Activated CD4-positive, alpha-beta memory T cell treated with anti-CD3 and anti-CD28 coated beads, Interleukin-2, amount 10 ng/mL, durations not matched to agents 7 days and 5 days (primary cell): ENCODE results near the gene FMN1. TPM values are rescaled to one million over a fixed set of nuclear protein-coding genes. Genes with fewer than 3 reads are reported as not detected.
"Not testable (repeated sequence)": the region's sequence is repeated elsewhere in the genome, so short reads cannot be mapped to it uniquely, and the experiment has no call there.

Experiments used
- CTCF ChIA-PET: fragments of 350-600 bp; sonication (Branson Sonifier 250); formaldehyde crosslinking; loops from one replicate; lab custom pipeline; 2021; ENCODE audit warnings: antibody characterized with exemption, inconsistent platforms; lab: Charles Lee
- POLR2A ChIA-PET: fragments of 350-600 bp; sonication (Branson Sonifier 250); formaldehyde crosslinking; loops from one replicate; lab custom pipeline; 2021; ENCODE audit warnings: antibody characterized with exemption; lab: Charles Lee
- DNase-seq: peaks from one replicate; pipeline ENCODE4 v3.0.0-alpha.2; 2020
- H3K27ac Mint-ChIP-seq: one replicate; pipeline ENCODE4 v1.8.0; 2021; ENCODE audit warnings: mild to moderate bottlenecking, mixed read lengths
- H3K27me3 Mint-ChIP-seq: one replicate; pipeline ENCODE4 v1.8.0; 2021; ENCODE audit warnings: mixed read lengths
- H3K36me3 Mint-ChIP-seq: one replicate; pipeline ENCODE4 v1.8.0; 2021; ENCODE audit warnings: low read depth, mixed read lengths
- H3K4me1 Mint-ChIP-seq: one replicate; pipeline ENCODE4 v1.8.0; 2021; ENCODE audit warnings: mixed read lengths
- H3K4me3 Mint-ChIP-seq: one replicate; pipeline ENCODE4 v1.8.0; 2021; ENCODE audit warnings: mild to moderate bottlenecking, mixed read lengths
- H3K9me3 Mint-ChIP-seq: one replicate; pipeline ENCODE4 v1.8.0; 2021; ENCODE audit warnings: mixed read lengths
- total RNA-seq, 2 experiments: library from RNA; stranded (reverse); gene quantifications; one replicate each; pipeline ENCODE4 v1.2.3, GENCODE V29; 2021

Gene FMN1
- total RNA-seq, 2 experiments from 2014 or later, result 0.03 to 0.15 TPM

DNA sequence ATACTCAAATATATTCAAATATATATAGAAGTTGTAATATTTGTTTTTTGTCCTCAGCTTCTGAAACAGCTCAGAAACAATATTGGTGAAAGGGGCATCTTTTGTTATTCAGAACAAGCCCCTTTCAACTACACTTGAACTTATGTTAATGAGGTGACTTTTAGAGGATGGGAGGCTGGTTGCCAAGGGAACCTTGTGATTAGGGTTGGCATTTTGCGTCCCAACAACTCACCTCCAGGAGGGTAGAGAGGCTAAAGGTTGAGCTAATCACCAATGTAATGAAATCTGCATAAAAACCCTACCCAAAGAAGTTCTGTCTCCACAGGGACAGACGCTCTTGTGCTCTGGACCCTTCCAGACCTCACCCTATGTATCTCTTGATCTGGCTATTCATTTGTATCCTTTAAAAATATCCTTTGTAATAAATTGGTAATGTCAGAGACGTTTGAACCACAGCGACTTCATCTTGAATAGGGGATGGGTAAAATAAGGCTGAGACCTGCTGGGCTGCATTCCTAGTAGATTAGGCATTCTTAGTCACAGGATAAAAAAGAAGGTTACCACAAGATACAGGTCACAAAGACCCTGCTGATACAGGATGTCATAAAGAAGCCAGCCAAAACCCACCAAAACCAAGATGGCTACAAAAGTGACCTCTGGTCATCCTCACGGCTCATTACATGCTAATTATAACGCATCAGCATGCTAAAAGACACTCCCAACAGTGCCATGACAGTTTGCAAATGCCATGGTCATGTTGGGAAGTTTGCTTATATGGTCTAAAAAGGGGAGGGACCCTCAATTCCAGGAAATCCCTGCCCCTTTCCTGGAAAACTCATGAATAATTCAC is 111.1 kb downstream of the FMN1 start:
- H3K27me3 Mint-ChIP-seq, result no peaks in the 10 kb centered on the region
- POLR2A ChIA-PET, result no interaction called here
- H3K4me1 Mint-ChIP-seq, result no peaks in the 10 kb centered on the region
- H3K27ac Mint-ChIP-seq, result no peak overlapping the region
- CTCF ChIA-PET, result no interaction called here
- no peak for DNase-seq
- no peaks in the 10 kb centered on the region for H3K36me3 Mint-ChIP-seq
- no peaks in the 10 kb centered on the region for H3K9me3 Mint-ChIP-seq
- no peak overlapping the region for H3K4me3 Mint-ChIP-seq

DNA sequence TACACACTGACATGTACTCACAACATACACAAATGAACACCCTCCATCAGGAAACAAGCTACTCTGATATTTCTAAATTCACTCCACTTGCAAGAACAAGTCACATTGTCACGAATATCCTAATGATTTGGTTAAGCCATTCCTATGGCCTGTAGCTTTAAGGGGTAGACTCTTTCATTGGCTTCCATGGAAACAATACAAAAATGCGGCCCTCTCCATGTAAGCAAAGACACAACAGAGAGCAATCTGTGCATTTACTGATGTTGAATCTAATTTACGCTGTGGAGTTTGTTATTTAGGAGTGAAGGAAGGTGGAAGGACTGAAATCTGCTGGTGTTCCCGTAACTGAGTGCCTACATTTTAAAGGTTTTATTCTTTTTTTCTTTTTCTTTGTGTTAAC is 114.5 kb downstream of the FMN1 start:
- H3K36me3 Mint-ChIP-seq, result no peaks in the 10 kb centered on the region
- POLR2A ChIA-PET, result no interaction called here
- no peaks in the 10 kb centered on the region for H3K9me3 Mint-ChIP-seq
- no peaks in the 10 kb centered on the region for H3K27me3 Mint-ChIP-seq
- no peak overlapping the region for H3K4me3 Mint-ChIP-seq
- CTCF ChIA-PET, result no interaction called here
- DNase-seq, result no peak
- no peak overlapping the region for H3K27ac Mint-ChIP-seq
- H3K4me1 Mint-ChIP-seq, result no peaks in the 10 kb centered on the region

DNA sequence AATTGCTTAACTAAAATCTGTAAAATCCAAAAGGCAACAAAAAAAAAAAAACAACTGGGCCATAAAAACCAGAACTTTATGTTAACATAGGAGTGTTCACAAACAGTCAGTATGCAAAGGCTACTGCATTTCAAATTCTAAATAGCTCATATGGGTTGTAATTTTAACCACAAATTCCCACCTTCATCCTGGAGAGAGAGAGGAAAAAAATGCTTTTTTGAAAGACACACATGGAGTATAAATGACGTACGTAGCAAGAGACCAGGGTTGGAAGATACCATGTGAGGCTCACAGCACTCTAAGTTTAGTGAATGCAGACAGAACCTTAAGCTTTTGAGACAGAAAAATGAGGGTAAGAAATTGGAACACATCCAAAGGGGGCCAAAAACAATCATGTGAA is 115.9 kb downstream of the FMN1 start:
- Mint-ChIP-seq H3K36me3 (no peaks in the 10 kb centered on the region), H3K27me3 (peaks cover 2% of the 10 kb centered on the region), H3K4me1 (no peaks in the 10 kb centered on the region), H3K9me3 (no peaks in the 10 kb centered on the region), H3K27ac (no peak overlapping the region), H3K4me3 (no peak overlapping the region)
- no peak for DNase-seq
- ChIA-PET CTCF (no interaction called here), POLR2A (no interaction called here)

DNA sequence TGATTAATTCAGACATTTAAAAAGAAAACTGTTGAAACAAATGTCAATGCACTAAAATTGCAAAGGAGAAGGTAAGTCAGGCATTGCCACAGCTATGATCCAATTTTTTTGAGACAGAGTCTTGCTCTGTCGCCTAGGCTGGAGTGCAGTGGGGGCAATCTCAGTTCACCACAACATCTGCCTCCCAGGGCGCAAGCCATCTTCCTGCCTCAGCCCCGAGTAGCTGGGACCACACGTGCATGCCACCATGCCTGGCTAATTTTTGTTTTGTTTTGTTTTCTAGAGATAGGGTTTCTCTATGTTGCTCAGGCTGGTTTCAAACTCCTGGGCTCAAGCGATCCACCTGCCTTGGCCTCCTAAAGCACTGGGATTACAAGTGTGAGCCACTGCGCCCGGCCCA is 117.6 kb downstream of the FMN1 start:
- no peaks in the 10 kb centered on the region for H3K36me3 Mint-ChIP-seq
- H3K27me3 Mint-ChIP-seq, result peaks cover 2% of the 10 kb centered on the region
- no peak for DNase-seq
- no peak overlapping the region for H3K27ac Mint-ChIP-seq
- H3K4me3 Mint-ChIP-seq, result no peak overlapping the region
- H3K4me1 Mint-ChIP-seq, result no peaks in the 10 kb centered on the region
- H3K9me3 Mint-ChIP-seq, result no peaks in the 10 kb centered on the region
- POLR2A ChIA-PET, result no interaction called here
- CTCF ChIA-PET, result no interaction called here

DNA sequence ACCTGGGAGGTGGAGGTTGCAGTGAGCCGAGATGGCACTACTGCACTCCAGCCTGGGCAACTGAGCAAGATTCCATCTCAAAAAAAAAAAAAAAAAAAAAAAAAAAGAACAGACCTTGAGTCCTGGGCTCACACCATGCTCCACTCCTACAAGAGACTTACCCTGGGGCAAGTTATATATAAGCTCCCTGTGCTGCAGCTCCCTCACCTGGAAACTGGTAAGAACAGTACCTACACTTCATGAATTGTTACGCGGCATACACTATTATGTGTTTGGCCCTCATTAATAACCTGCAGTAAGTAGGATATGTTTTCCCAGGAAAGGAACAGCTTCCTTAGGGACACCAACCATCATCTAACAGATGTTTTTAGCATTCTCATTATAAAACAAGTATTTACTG is 119.6 kb downstream of the FMN1 start:
- Mint-ChIP-seq H3K36me3 (no peaks in the 10 kb centered on the region), H3K9me3 (no peaks in the 10 kb centered on the region), H3K4me1 (no peaks in the 10 kb centered on the region), H3K27me3 (peaks cover 2% of the 10 kb centered on the region), H3K4me3 (no peak overlapping the region), H3K27ac (no peak overlapping the region)
- ChIA-PET POLR2A (no interaction called here), CTCF (interaction anchor here (0.9 to 1.0 kb wide), 2 partner anchors 11 to 15 kb away, joined by 3 read pairs; no protein-coding TSS in a partner anchor)
- no peak for DNase-seq

DNA sequence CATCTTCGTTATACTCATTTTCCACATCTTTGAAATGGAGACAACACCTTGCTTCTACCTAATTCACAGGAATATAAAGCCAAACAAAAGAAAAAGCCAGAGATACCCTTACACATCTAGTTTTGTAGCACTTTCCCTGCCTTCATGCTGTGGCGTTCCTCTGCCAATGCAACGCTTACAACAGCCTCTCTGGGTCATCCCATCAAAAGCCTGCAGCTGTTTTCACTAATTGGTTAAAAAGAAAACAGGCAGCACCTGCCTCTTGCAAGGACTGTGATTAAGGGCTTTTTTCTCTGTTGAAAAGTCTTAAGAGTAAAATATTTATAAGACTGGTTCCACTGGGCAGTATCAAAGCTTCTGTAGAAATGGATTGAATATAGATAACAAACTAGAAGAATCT is 120.3 kb downstream of the FMN1 start:
- Mint-ChIP-seq H3K36me3 (no peaks in the 10 kb centered on the region), H3K4me3 (no peak overlapping the region), H3K27me3 (peaks cover 2% of the 10 kb centered on the region), H3K27ac (no peak overlapping the region), H3K4me1 (no peaks in the 10 kb centered on the region), H3K9me3 (no peaks in the 10 kb centered on the region)
- CTCF ChIA-PET, result no interaction called here
- POLR2A ChIA-PET, result no interaction called here
- no peak for DNase-seq

DNA sequence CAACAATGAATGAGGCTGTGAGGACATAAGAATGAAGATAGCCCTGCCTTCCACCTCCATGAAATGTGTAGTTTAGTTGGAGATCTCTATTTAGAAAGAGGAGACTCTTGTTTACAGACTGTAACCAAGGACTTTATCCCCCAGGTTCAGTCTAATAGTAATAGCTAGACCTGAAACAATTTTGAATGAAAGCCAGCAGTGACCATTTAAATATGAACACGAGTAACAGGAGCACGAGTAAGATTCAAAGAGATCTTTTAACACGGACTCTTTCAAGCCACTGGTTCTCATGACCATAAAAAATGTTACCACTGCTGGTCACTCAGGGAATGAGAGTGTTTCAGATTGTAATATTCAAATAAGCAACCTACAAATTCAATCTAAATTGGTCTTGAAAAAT is 123.1 kb downstream of the FMN1 start:
- Mint-ChIP-seq H3K36me3 (no peaks in the 10 kb centered on the region), H3K27ac (no peak overlapping the region), H3K4me1 (peaks cover 3% of the 10 kb centered on the region), H3K27me3 (peaks cover 4% of the 10 kb centered on the region), H3K4me3 (no peak overlapping the region), H3K9me3 (no peaks in the 10 kb centered on the region)
- ChIA-PET CTCF (no interaction called here), POLR2A (no interaction called here)
- no peak for DNase-seq

DNA sequence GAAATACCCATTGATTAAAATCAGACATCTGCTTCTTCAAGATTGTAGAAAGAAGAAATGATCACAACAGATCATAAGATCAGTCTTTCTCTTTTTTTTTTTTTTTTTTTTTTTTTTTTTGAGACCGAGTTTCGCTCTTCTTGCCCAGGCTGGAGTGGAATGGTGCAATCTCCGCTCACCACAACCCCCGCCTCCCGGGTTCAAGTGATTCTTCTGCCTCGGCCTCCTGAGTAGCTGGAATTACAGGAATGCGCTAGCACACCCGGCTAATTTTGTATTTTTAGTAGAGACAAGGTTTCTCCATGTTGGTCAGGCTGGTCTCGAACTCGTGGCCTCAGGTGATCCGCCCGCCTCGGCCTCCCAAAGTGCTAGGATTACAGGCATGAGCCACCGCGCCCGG is 124.6 kb downstream of the FMN1 start:
- H3K9me3 Mint-ChIP-seq, H3K27me3 Mint-ChIP-seq, H3K4me3 Mint-ChIP-seq, H3K36me3 Mint-ChIP-seq, DNase-seq, POLR2A ChIA-PET, H3K4me1 Mint-ChIP-seq, H3K27ac Mint-ChIP-seq: not testable (repeated sequence)
- CTCF ChIA-PET, result interaction anchor here (0.7 kb wide), 1 partner anchor 48 kb away, joined by 4 read pairs; no protein-coding TSS in a partner anchor

DNA sequence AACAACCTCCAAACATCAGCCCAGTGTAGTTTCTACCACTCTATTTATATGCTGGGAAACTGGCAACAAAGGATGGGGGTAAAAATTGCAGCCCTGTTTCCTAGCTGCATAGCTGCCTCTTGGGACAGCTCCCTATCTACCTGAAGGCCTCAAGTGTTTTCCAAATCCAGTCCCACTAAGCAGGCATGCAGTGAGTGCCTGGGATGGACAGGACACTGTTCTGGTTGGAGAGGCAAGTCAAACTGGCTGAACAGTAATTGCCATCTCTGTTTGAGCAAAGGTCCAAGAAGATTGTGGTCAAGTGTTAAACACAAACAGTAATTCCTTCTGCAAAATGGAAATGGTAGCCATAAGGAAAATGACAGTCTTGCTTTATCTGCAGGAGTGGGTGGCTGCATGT is 125.4 kb downstream of the FMN1 start:
- Mint-ChIP-seq H3K9me3 (no peaks in the 10 kb centered on the region), H3K36me3 (no peaks in the 10 kb centered on the region), H3K27me3 (peaks cover 9% of the 10 kb centered on the region), H3K4me1 (peaks cover 3% of the 10 kb centered on the region), H3K4me3 (no peak overlapping the region), H3K27ac (no peak overlapping the region)
- DNase-seq, result no peak
- ChIA-PET POLR2A (no interaction called here), CTCF (no interaction called here)

DNA sequence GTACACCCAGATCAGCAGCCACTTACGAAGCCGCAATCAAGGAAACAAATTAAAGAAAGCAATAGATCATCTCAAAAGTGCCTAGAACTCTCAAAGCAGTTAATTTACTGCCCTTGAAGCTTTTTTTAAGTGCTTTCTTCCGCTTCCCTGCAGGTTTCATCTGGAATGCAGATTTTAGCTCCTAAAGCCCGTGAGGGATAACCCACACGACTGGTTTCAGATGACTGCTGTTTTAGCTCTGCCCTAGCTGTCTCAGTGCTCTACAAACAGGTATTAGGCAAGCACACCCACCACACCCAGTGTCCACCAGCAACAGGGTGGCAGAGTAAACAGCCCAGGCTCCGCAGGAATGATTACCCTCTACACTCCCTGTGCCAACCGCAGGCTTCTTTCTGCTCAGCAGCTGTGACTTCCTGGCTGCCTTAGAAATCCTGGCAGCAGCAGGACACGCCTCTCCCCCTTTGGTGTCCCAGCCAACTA is 126.0 kb downstream of the FMN1 start:
- H3K4me3 Mint-ChIP-seq, result no peak overlapping the region
- peaks cover 7% of the 10 kb centered on the region for H3K27me3 Mint-ChIP-seq
- DNase-seq, result no peak
- POLR2A ChIA-PET, result no interaction called here
- no peaks in the 10 kb centered on the region for H3K36me3 Mint-ChIP-seq
- H3K9me3 Mint-ChIP-seq, result no peaks in the 10 kb centered on the region
- CTCF ChIA-PET, result no interaction called here
- peaks cover 3% of the 10 kb centered on the region for H3K4me1 Mint-ChIP-seq
- H3K27ac Mint-ChIP-seq, result no peak overlapping the region

DNA sequence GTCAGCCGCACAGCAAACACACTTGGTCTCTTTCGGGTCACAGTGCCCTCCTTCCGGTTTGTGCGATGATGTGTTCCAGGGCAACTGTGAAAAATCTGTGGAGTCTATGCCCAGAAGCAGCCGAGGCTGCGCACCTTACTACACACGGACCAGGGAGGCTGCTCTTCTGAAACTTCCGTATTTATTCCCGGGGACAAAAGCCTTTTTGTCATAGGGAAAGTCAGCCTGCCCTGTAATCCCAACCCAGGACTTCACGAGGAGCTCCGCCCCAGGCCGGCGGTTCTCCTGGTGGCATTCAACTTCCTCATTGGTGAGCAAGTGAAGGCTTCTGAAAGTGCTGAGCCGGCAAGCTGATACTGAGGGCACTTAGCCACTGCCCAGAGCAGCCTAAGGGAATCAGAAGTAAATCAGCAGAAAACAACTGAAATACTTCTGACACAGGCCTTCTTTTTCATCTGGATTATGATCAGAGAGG is 126.5 kb downstream of the FMN1 start:
- no peaks in the 10 kb centered on the region for H3K9me3 Mint-ChIP-seq
- H3K4me3 Mint-ChIP-seq, result no peak overlapping the region
- H3K27ac Mint-ChIP-seq, result no peak overlapping the region
- H3K36me3 Mint-ChIP-seq, result no peaks in the 10 kb centered on the region
- ChIA-PET POLR2A (no interaction called here), CTCF (no interaction called here)
- DNase-seq, result no peak
- H3K27me3 Mint-ChIP-seq, result peaks cover 9% of the 10 kb centered on the region
- H3K4me1 Mint-ChIP-seq, result peaks cover 3% of the 10 kb centered on the region

DNA sequence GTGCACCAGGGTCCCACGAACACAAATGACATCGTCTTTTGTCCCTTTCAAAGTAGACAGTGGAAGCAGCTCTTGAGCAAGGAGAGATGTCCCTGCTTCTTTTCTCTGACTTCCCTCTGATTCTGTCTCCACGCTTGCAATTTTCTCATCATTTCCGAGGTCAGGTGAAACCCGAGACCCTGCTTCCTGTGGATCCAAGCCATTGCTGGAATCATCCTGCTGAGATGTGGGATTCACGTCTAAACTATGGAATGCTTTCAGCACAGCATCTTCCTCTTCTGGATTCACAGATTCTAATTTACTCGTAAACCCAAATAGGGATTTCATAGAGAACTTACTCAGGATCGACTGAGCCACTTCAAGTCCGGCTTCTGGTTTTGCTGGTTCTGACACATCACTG is 127.1 kb downstream of the FMN1 start:
- H3K9me3 Mint-ChIP-seq, result no peaks in the 10 kb centered on the region
- CTCF ChIA-PET, result no interaction called here
- H3K36me3 Mint-ChIP-seq, result no peaks in the 10 kb centered on the region
- DNase-seq, result no peak
- POLR2A ChIA-PET, result no interaction called here
- H3K4me3 Mint-ChIP-seq, result no peak overlapping the region
- H3K4me1 Mint-ChIP-seq, result peaks cover 3% of the 10 kb centered on the region
- H3K27ac Mint-ChIP-seq, result no peak overlapping the region
- H3K27me3 Mint-ChIP-seq, result peaks cover 9% of the 10 kb centered on the region

DNA sequence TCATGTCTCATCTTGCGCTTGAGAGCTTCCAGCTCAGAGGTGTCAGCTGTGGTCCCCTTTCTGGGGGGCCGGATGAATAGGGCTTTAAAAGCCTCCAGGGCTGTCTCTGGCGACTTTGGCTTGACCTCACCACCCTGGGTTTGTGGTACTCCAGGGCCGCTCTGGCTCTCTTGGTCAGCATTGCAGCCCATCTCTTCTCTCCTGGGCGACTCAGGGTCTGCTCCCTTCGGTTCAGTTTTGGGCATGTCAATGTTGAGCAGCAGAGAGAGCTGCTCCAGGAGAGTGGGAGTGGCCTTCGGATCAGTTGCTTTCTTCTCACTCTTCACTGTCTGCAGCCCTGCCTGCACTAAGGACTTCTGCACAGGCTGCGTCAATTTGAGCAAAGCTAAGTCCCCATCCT is 127.9 kb downstream of the FMN1 start:
- ChIA-PET CTCF (no interaction called here), POLR2A (no interaction called here)
- Mint-ChIP-seq H3K27me3 (peaks cover 9% of the 10 kb centered on the region), H3K27ac (no peak overlapping the region), H3K4me1 (peaks cover 3% of the 10 kb centered on the region), H3K36me3 (no peaks in the 10 kb centered on the region), H3K9me3 (no peaks in the 10 kb centered on the region), H3K4me3 (no peak overlapping the region)
- DNase-seq, result no peak

DNA sequence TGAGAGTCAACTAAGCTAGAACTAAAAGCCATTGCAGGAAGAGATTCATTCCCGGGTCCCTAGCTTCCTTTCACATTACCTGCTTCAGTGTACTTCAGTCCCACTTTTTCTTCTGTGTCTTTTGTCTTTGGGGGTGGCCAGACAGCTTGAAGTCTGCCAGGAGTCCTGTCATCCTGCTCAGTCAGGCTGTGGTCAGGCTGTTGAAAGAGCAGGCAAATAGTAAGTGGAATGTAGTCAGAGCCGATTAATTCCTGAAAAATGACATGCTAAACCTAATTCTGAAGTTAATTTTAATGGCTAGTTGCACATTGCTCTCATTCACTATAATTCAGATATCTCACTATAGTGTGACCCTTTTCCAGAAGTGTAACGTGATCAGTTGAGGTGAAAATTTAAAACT is 129.6 kb downstream of the FMN1 start:
- peaks cover 3% of the 10 kb centered on the region for H3K4me1 Mint-ChIP-seq
- H3K27me3 Mint-ChIP-seq, result peaks cover 9% of the 10 kb centered on the region
- no peaks in the 10 kb centered on the region for H3K9me3 Mint-ChIP-seq
- H3K27ac Mint-ChIP-seq, result no peak overlapping the region
- CTCF ChIA-PET, result no interaction called here
- no peak for DNase-seq
- H3K36me3 Mint-ChIP-seq, result no peaks in the 10 kb centered on the region
- POLR2A ChIA-PET, result no interaction called here
- no peak overlapping the region for H3K4me3 Mint-ChIP-seq
